22Rv1 (cell line): ENCODE data around the gene BMAL1.

Experiments used
- CTCF ChIP-seq: fragments of 450-650 bp; IDR thresholded peaks from 2 replicates; pipeline ENCODE4 v1.5.1; 2017; ENCODE audit warnings: mild to moderate bottlenecking
- ZFX ChIP-seq: fragments of 450-650 bp; IDR thresholded peaks from 2 replicates; pipeline ENCODE4 v1.6.1; 2017; ENCODE audit warnings: antibody characterized with exemption, borderline replicate concordance

GRCh38 chr11:13229711-13230318, 47.8 kb upstream of the BMAL1 start:
- TF ChIP-seq CTCF = no peak
- TF ChIP-seq ZFX = no peak
